ENCODE data around the gene SDHA. TPM values are rescaled to one million over a fixed set of nuclear protein-coding genes. Genes with fewer than 3 reads are reported as not detected.

Gene SDHA
- polyA plus RNA-seq, 3 donors: 55.0 to 98.0 (median 91.5) TPM

GRCh38 chr5:194102-194501 is 24.0 kb upstream of the SDHA start:
- H3K36me3 Mint-ChIP-seq: no peaks in the 10 kb centered on the region
- Histone ChIP-seq H3K4me2 (replicated peaks; ENCODE audit: extremely low read depth, low read length, poor library complexity, severe bottlenecking) (no peak overlapping the region), H3K36me3 (replicated peaks in 1 of 2; ENCODE audit: control insufficient read depth in 1 of 2, insufficient read depth in 2 of 2, low read length in 2 of 2) (no peaks in the 10 kb centered on the region), H3K9ac (ENCODE audit: insufficient read depth, low read length, poor library complexity, severe bottlenecking) (no peak overlapping the region), H3K9me3 (replicated peaks in 1 of 2; ENCODE audit: control insufficient read depth in 1 of 2, insufficient read depth in 1 of 2, low read length in 2 of 2) (no peaks in the 10 kb centered on the region), H3K27ac (ENCODE audit: low read depth in 1 of 2, low read length in 2 of 2) (no peak overlapping the region), H3K4me3 (replicated peaks in 1 of 3; ENCODE audit: low read depth in 2 of 3, low read length in 3 of 3) (no peak overlapping the region), H3K27me3 (ENCODE audit: control insufficient read depth in 2 of 2, insufficient read depth in 2 of 2, low read length in 2 of 2) (peaks cover 0 to 8% of the 10 kb centered on the region in 2 donors), H4K20me1 (ENCODE audit: insufficient read depth, low read length) (no peaks in the 10 kb centered on the region), H2AFZ (ENCODE audit: insufficient read depth, low read depth, low read length, poor library complexity, severe bottlenecking) (no peak overlapping the region), H3K79me2 (ENCODE audit: insufficient read depth, low read length) (no peaks in the 10 kb centered on the region), H3K4me1 (ENCODE audit: control insufficient read depth in 1 of 2, insufficient read depth in 2 of 2, low read length in 2 of 2) (no peaks in the 10 kb centered on the region)
- no peak overlapping the region for H3K27ac Mint-ChIP-seq
- intact Hi-C loops (cut with micrococcal nuclease): no loop called here
- no peak overlapping the region for H3K4me3 Mint-ChIP-seq
- no peaks in the 10 kb centered on the region for H3K4me1 Mint-ChIP-seq
- no peak for TF ChIP-seq CTCF (IDR thresholded peaks at IDR 0.05)
- no peak for DNase-seq
- H3K9me3 Mint-ChIP-seq: peaks cover 0 to 2% (median 0%) of the 10 kb centered on the region in 7 donors
- WGBS (ENCODE audit: insufficient coverage): 93% methylated on average over 8 of the region's 15 CpGs
- H3K27me3 Mint-ChIP-seq (ENCODE audit: low read depth in 3 of 3): peaks cover 9 to 33% (median 15%) of the 10 kb centered on the region in 3 donors

- Mint-ChIP-seq H3K9me3 (peaks cover 0 to 2% (median 0%) of the 10 kb centered on the region in 7 donors), H3K4me1 (no peaks in the 10 kb centered on the region), H3K27me3 (ENCODE audit: low read depth in 3 of 3) (peaks cover 9 to 29% (median 15%) of the 10 kb centered on the region in 3 donors), H3K27ac (no peak overlapping the region), H3K4me3 (no peak overlapping the region), H3K36me3 (no peaks in the 10 kb centered on the region)
- Histone ChIP-seq H3K27ac (ENCODE audit: low read depth in 1 of 2, low read length in 2 of 2) (no peak overlapping the region), H3K9me3 (replicated peaks in 1 of 2; ENCODE audit: control insufficient read depth in 1 of 2, insufficient read depth in 1 of 2, low read length in 2 of 2) (no peaks in the 10 kb centered on the region), H3K4me2 (replicated peaks; ENCODE audit: extremely low read depth, low read length, poor library complexity, severe bottlenecking) (no peak overlapping the region), H3K4me1 (ENCODE audit: control insufficient read depth in 1 of 2, insufficient read depth in 2 of 2, low read length in 2 of 2) (no peaks in the 10 kb centered on the region), H3K36me3 (replicated peaks in 1 of 2; ENCODE audit: control insufficient read depth in 1 of 2, insufficient read depth in 2 of 2, low read length in 2 of 2) (no peaks in the 10 kb centered on the region), H3K79me2 (ENCODE audit: insufficient read depth, low read length) (no peaks in the 10 kb centered on the region), H3K9ac (ENCODE audit: insufficient read depth, low read length, poor library complexity, severe bottlenecking) (no peak overlapping the region), H3K27me3 (ENCODE audit: control insufficient read depth in 2 of 2, insufficient read depth in 2 of 2, low read length in 2 of 2) (peaks cover 0 to 8% of the 10 kb centered on the region in 2 donors), H2AFZ (ENCODE audit: insufficient read depth, low read depth, low read length, poor library complexity, severe bottlenecking) (no peak overlapping the region), H4K20me1 (ENCODE audit: insufficient read depth, low read length) (no peaks in the 10 kb centered on the region), H3K4me3 (replicated peaks in 1 of 3; ENCODE audit: low read depth in 2 of 3, low read length in 3 of 3) (no peak overlapping the region)
- intact Hi-C loops (cut with micrococcal nuclease): no loop called here
- DNase-seq: no peak
- WGBS (ENCODE audit: insufficient coverage): 95% methylated on average over 36 of the region's 36 CpGs
- TF ChIP-seq CTCF (IDR thresholded peaks at IDR 0.05): no peak
These were observed 23.4 kb upstream of the SDHA start for GRCh38 chr5:194603-195209.

Measured in CD14-positive monocyte (primary cell).